ENCODE data around the gene FAM135A.

DNA sequence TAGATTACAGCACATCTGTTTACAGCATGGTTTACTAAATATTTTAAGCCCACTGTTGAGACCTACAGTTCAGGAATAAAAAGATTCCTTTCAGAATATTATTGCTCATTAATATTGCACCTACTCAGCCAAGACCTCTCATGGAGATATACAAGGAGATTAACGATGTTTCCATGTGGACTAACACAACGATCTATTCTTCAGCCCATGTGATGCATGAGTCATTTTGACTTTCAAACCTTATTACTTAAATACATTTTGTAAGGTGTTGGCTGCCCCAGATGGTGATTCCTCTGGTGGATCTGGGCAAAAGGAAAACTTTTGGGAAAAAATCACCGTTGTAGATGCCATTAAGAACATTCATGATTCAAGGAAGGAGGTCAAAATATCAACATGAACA lies 105.4 kb downstream of the FAM135A start:
- TF ChIP-seq, protein P1, sequence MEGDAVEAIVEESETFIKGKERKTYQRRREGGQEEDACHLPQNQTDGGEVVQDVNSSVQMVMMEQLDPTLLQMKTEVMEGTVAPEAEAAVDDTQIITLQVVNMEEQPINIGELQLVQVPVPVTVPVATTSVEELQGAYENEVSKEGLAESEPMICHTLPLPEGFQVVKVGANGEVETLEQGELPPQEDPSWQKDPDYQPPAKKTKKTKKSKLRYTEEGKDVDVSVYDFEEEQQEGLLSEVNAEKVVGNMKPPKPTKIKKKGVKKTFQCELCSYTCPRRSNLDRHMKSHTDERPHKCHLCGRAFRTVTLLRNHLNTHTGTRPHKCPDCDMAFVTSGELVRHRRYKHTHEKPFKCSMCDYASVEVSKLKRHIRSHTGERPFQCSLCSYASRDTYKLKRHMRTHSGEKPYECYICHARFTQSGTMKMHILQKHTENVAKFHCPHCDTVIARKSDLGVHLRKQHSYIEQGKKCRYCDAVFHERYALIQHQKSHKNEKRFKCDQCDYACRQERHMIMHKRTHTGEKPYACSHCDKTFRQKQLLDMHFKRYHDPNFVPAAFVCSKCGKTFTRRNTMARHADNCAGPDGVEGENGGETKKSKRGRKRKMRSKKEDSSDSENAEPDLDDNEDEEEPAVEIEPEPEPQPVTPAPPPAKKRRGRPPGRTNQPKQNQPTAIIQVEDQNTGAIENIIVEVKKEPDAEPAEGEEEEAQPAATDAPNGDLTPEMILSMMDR (IDR thresholded peaks at IDR 0.05; ENCODE audit: low read depth, low read length) = no peak
- no peak for TF ChIP-seq POLR2A (IDR thresholded peaks at IDR 0.05; ENCODE audit: extremely low read depth, insufficient read length)

Measured in NB4 (cell line).